Activated naive CD4-positive, alpha-beta T cell treated with anti-CD3 and anti-CD28 coated beads, Interleukin-2, amount 50 U/mL, for 72 hours (primary cell): ENCODE measurements around the gene LRRC36. TPM values are rescaled to one million over a fixed set of nuclear protein-coding genes. Genes with fewer than 3 reads are reported as not detected.

ENCODE experiments used
- ATAC-seq, 2 donors: fragments of 150-1000 bp; cut with Tn5 transposase; 2 replicates each; pipeline ENCODE4 v1.10.0; 2021; ENCODE audit warnings: mild to moderate bottlenecking in 2 of 2, moderate library complexity in 2 of 2
- DNase-seq, 2 donors: peaks; one replicate each; pipeline ENCODE4 v3.0.0; 2021 to 2022; ENCODE audit warnings: low spot score in 2 of 2
- H3K27ac Mint-ChIP-seq, 2 donors: one replicate each; pipeline ENCODE4 v1.8.0; 2022; ENCODE audit warnings: mild to moderate bottlenecking in 2 of 2, mixed read lengths in 2 of 2
- H3K36me3 Mint-ChIP-seq, 2 donors: one replicate each; pipeline ENCODE4 v1.8.0; 2022; ENCODE audit warnings: mixed read lengths in 2 of 2
- H3K9me3 Mint-ChIP-seq, 2 donors: one replicate each; pipeline ENCODE4 v1.8.0; 2022; ENCODE audit warnings: mixed read lengths in 2 of 2
- total RNA-seq, 2 donors: library from RNA; stranded (reverse); gene quantifications; one replicate each; pipeline ENCODE4 v1.2.3, GENCODE V29; 2022

Gene LRRC36
- total RNA-seq, 2 donors from 2014 or later = 0.57 to 1.9 TPM

DNA sequence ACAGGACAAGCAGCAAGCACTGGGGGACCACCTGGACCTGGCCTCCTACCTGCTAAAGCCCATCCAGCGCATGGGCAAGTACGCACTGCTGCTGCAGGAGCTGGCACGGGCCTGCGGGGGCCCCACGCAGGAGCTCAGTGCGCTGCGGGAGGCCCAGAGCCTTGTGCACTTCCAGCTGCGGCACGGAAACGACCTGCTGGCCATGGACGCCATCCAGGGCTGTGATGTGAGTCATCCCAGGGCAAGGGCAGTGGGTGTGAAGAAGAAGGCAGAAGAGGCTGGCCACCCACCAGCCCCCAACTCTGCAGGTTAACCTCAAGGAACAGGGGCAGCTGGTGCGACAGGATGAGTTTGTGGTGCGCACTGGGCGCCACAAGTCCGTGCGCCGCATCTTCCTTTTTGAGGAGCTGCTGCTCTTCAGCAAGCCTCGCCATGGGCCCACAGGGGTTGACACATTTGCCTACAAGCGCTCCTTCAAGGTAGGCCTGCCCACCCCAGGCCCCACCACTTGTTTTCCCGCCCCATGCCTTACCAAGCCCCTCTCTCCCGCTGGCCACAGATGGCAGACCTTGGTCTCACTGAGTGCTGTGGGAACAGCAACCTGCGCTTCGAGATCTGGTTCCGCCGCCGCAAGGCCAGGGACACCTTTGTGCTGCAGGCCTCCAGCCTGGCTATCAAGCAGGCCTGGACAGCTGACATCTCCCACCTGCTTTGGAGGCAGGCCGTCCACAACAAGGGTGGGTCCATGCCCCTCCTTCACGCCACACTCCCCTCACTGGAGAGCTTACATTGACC lies 40.0 kb upstream of the LRRC36 start:
- ATAC-seq = no peak
- H3K9me3 Mint-ChIP-seq = no peaks in the 10 kb centered on the region
- no peaks in the 10 kb centered on the region for H3K36me3 Mint-ChIP-seq

DNA sequence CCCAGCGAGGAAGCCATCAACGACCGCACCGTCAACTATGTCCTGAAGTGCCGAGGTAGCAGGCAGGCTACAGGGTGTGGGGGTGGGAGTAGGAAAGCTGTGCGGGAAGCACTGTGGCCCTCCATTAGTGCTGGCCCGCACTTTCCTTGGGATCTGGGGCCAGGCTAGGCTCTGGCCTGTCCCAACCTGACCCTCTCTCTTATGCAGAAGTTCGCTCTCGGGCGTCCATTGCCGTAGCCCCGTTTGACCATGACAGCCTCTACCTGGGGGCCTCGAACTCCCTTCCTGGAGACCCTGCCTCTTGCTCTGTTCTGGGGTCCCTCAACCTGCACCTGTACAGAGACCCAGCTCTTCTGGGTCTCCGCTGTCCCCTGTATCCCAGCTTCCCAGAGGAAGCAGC lies 38.7 kb upstream of the LRRC36 start:
- DNase-seq (no peak), ATAC-seq (no peak)
- Mint-ChIP-seq H3K9me3 (no peaks in the 10 kb centered on the region), H3K36me3 (no peaks in the 10 kb centered on the region), H3K27ac (no peak overlapping the region)

More for the DNA sequence above, 40.0 kb upstream of the LRRC36 start:
- H3K27ac Mint-ChIP-seq = peak overlapping the region in 1 of 2 donors; percentile 77
- DNase-seq = no peak

DNA sequence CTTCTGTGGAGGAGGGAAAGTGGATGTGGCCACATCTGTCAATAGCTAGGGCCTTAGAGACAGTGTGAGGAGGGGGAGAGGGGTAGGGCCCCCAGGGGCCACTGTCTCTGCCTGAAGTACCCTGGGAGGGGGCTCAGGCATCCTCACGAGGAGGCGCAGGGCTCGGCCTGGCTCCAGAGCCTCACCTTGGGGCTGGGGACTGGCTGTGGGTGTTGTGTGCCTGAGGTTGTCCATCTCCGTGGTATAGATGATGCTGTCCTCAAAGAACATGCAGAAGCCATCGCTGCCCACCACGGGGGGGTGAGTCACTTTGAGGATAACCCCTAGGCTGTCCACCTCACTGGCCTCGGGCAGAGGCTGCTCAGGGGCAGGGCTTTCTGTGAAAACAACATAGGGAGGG lies 35.2 kb upstream of the LRRC36 start:
- Mint-ChIP-seq H3K9me3 (no peaks in the 10 kb centered on the region), H3K27ac (no peak overlapping the region), H3K36me3 (no peaks in the 10 kb centered on the region)
- no peak for ATAC-seq
- DNase-seq = no peak

DNA sequence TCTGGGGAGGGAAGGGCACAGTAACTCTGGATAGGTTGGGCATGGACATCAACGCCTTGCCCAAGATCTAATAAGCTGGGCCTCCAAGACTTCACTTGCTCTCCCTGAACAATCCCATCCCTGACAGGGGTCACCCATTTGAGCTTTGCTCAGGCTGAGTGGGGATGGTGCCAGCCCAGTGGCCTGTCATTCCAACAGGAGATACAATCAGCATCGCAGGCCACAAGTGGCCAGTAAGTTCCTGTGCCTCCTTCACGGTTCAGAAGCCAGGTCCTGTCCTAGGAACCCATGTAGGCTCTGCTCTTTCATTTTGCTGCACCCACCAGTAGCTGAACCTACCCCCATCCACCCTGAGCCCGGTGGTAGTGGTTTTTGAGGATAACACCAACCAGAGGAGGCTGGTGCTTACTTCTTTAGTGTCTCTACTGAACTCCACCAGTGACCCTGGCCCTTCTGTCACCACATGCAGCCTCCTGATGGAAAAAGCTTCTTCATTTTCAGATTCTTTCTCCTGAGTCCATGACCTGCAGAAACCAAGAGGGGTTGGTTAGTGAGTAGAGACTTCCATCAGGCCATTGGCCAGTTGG lies 32.4 kb upstream of the LRRC36 start:
- Mint-ChIP-seq H3K27ac (peak overlapping the region in 1 of 2 donors; percentile 15), H3K9me3 (no peaks in the 10 kb centered on the region), H3K36me3 (no peaks in the 10 kb centered on the region)
- no peak for DNase-seq
- ATAC-seq = no peak

DNA sequence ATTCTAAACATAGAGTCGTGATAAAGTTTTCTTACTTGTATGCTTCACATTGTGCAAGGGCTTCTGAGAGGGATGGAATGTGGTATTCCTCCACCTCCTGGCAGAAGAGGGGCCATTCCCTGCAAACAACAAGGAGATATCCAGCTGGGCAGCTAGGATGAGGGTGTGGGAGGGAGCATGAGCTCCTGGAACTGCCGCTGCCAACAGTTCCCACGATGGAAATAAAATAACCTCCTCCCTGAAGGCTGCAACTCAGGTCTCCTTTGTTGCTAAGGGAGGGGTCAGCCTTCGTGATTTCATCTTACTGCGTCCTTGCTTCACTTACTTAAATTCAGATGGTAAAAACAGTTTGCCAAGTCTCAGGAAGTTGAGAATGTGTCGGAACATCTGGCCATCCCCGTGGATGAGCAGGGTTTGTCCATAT lies 31.7 kb upstream of the LRRC36 start:
- DNase-seq (no peak), ATAC-seq (no peak)
- Mint-ChIP-seq H3K9me3 (no peaks in the 10 kb centered on the region), H3K36me3 (no peaks in the 10 kb centered on the region), H3K27ac (no peak overlapping the region)

DNA sequence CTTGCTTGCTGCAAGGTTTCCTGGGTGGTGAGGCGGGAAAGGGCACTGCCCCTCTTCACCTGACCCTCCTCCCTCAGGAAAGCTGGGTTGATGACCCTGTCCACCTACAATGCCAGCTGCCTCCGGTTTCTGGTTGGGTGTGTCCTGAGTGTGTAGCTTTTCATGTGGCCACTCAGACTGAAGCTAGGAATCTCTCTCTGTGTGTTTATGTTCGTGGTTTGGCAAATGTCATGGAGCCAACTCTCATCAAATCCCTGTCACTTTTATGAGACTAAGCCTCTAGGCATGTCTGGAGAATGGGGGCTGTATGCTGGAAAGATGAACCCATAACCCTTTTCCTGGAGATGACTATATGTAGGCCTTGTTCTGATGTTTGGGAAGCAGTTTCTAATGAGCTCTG lies 30.2 kb upstream of the LRRC36 start:
- ATAC-seq = no peak
- no peak for DNase-seq
- no peaks in the 10 kb centered on the region for H3K36me3 Mint-ChIP-seq
- H3K27ac Mint-ChIP-seq = no peak overlapping the region
- H3K9me3 Mint-ChIP-seq = no peaks in the 10 kb centered on the region

DNA sequence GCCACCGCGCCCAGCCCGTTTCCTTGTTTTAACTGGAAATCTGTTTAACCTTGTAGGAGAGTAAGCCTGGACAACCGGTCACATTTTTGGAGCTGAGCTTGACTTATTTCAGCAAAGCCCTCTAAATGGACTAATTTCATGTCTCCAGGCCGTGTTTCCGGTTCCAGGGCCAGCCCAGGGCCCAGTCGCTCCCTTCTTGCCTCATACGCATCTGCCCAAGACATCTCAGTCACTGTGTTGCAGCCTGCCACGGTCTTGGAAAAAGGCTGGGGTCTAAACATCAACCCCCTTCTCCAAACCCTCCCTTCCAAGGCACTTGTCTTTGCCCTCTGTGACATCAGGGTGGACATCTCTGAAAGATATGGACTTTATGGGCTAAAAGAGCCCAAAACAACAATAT lies 28.3 kb upstream of the LRRC36 start:
- no peaks in the 10 kb centered on the region for H3K36me3 Mint-ChIP-seq
- H3K27ac Mint-ChIP-seq = peak overlapping the region in 1 of 2 donors; percentile 2
- H3K9me3 Mint-ChIP-seq = no peaks in the 10 kb centered on the region
- DNase-seq (no peak), ATAC-seq (no peak)

DNA sequence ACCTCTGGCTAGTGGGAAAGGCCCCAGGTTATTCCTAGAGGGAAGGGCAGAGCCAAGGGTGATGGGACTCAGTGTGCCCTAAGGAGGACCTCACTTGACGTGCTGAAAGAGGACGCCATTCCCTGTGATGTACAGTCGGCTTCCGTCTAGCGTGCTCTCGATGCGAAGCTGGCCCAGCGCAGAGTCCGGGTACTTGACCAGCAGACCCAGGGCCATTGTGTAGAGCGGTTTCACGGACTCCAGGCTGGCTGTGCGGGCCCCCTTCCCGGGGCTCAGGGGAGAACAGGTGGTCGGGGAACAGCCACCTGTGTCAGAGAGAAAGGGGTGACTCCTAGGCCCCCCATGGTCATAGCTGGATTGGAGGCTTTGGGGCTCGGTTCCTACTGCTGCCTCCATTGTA lies 27.3 kb upstream of the LRRC36 start:
- no peaks in the 10 kb centered on the region for H3K36me3 Mint-ChIP-seq
- ATAC-seq = no peak

DNA sequence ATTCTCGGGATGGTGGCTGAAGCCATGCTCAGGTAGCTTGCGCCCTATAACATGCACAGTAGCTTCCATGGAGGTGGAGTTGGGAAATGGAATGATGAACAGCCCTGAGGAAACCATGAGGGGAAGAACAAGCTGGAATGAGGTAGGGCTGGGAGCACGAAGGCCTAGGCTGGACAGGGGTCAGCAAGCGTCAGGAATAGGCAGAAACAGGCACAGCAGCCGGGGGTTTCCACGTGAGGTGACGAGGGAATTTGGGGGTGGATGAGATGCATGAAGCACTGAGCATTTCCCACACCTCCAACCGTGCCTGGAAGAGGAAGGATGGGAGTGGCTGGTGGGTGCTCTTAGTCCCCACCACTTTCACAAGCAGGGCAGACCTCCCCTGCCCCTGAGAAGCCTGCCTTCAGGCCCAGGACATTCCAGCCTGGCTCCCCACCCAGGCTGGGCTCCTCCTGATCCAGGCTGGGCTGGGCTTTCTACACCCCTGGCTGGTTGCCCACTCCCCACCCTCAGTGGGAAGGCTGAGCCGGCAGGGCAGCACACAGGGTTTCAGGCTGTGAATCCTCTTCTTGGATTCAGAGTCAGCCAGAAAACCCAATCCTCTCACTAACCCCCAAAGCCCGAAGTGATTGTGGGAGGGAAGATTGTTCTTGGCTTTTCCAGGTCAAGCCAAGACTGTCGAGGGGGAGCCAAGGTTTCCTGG lies 25.4 kb upstream of the LRRC36 start:
- DNase-seq (no peak), ATAC-seq (no peak)
- no peaks in the 10 kb centered on the region for H3K9me3 Mint-ChIP-seq
- no peaks in the 10 kb centered on the region for H3K36me3 Mint-ChIP-seq
- peak overlapping the region; percentile 24 to 38 for H3K27ac Mint-ChIP-seq

More for the DNA sequence above, 27.3 kb upstream of the LRRC36 start:
- DNase-seq = peak in 1 of 2 donors; percentile 45
- Mint-ChIP-seq H3K27ac (peak overlapping the region in 1 of 2 donors; percentile 22), H3K9me3 (no peaks in the 10 kb centered on the region)

DNA sequence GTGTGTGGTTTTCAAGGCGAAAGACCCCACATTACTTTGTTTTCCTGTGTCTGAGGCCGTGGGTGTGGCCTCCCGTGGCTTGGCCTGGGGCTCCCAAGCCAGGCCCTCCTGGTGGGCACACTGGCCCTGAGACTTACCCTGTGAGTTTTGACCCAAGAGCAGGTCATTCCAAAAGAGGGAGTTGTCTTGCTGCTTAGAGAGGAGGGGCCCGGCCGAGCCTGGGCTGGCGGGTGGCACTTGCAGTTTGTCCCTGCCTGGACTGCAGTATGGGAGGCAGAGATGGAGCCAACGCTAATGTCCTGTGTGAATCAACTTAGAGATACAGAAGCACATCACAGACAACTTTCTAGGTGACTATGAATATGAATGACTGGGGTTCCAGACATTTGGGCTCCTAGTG lies 24.5 kb upstream of the LRRC36 start:
- H3K36me3 Mint-ChIP-seq = no peaks in the 10 kb centered on the region
- H3K9me3 Mint-ChIP-seq = no peaks in the 10 kb centered on the region
- H3K27ac Mint-ChIP-seq = peak overlapping the region; percentile 6 to 8
- DNase-seq (no peak), ATAC-seq (no peak)

DNA sequence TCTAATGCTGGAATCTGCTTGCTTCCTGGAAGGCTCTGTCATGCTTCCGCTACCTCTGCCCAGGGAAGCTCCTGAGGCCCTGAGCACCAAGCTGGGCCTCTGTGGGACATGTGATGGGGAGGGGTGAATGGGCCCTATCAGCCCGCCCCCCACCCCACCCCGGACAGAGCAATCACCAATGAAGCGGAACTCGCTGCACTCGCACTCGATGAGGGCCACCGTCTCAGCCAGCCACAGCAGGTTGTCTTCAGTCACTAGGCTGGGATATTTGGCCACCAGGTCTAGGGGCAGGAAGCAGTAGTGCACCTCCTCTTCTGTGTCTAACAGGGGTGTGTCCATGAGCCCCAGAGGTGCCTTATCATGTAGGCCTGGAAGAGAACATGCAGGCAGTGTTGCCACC lies 23.6 kb upstream of the LRRC36 start:
- no peaks in the 10 kb centered on the region for H3K36me3 Mint-ChIP-seq
- no peaks in the 10 kb centered on the region for H3K9me3 Mint-ChIP-seq
- H3K27ac Mint-ChIP-seq = no peak overlapping the region
- ATAC-seq (no peak), DNase-seq (no peak)

DNA sequence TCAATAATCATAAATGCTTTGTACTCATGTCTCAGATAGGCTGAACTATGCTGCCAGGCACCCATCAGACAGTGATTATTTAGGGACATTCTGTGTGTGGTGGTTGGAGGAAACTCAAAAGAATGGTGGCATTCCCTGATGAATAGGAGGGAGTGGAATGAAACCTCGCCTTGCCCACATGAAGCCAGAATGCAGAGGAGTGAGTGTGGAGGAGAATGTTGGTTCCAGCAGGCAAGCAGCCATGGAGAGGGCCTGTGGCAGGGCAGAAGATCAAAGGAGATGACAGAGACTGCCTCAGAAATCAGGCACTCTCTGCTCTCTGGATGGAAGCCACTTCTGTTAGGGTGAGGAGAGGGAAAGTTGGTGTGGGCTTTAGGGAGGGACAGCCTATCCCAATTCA lies 22.6 kb upstream of the LRRC36 start:
- ATAC-seq (no peak), DNase-seq (no peak)
- Mint-ChIP-seq H3K27ac (peak overlapping the region in 1 of 2 donors; percentile 49), H3K9me3 (peaks cover 0 to 6% of the 10 kb centered on the region in 2 donors), H3K36me3 (peaks cover 0 to 10% of the 10 kb centered on the region in 2 donors)

DNA sequence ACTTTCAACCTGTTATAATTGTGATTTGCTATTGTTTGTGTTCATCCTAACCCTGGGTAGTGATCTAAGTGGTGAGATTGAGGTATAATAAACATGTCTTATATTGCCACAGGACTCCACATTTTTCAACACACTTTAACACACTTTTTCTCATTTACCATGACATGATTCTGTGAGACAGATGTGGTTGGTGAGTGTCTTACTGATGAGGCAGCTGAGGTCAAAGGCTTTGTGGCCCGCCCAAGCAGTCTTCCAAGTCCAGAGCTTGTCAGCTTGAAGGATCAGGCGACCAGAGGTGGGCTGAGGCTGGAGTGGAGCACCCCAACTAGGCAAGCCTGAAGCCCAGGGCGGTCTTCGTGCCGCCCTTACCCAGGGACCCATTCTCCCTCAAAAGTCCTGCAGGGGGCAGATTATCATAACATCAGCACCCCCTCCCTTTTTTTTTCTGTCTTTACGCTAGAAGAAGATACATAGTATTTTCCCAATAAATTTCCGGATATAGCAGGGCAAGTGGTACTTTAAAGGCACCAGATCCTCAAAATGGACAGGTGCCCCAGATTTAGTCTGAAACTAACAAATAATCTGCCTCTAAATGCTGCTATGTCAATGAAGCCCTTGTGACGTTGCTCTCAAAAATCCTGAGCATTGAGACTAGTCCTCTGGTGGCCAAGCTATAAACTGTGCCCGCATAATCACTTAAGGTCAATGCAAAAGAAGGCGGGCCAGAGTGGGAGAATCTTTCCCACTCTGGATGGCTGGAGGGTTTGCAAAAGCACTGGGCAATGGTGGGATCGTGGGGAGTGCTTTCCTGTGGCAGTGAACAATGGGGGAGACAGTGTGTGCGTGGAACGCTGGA lies 21.2 kb upstream of the LRRC36 start:
- Mint-ChIP-seq H3K9me3 (peaks cover 0 to 9% of the 10 kb centered on the region in 2 donors), H3K27ac (no peak overlapping the region), H3K36me3 (peaks cover 0 to 22% of the 10 kb centered on the region in 2 donors)
- ATAC-seq = no peak
- DNase-seq = no peak

DNA sequence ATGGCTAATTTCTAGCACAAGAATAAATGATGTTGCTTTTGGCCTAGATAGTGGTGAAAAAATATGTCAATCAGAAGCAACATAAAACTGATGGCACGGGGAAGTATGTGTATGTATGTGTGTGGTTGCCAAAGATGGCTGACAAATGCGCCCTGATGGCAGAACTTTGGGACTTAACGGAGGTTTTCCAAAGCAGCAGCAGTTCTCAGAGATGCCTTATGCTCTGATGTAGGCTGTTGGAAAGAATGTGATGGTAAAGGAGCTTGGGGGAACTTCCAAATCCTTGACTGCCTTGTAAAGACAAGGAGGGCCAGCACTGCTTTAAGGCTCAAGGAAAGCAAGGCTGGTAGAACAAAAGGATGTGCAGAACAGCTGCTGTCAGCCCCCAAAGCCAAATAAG lies 16.1 kb upstream of the LRRC36 start:
- DNase-seq = no peak
- Mint-ChIP-seq H3K9me3 (peaks cover 3 to 13% of the 10 kb centered on the region in 2 donors), H3K36me3 (peaks cover 0 to 29% of the 10 kb centered on the region in 2 donors), H3K27ac (peak overlapping the region; percentile 92 to 98)
- ATAC-seq = no peak

DNA sequence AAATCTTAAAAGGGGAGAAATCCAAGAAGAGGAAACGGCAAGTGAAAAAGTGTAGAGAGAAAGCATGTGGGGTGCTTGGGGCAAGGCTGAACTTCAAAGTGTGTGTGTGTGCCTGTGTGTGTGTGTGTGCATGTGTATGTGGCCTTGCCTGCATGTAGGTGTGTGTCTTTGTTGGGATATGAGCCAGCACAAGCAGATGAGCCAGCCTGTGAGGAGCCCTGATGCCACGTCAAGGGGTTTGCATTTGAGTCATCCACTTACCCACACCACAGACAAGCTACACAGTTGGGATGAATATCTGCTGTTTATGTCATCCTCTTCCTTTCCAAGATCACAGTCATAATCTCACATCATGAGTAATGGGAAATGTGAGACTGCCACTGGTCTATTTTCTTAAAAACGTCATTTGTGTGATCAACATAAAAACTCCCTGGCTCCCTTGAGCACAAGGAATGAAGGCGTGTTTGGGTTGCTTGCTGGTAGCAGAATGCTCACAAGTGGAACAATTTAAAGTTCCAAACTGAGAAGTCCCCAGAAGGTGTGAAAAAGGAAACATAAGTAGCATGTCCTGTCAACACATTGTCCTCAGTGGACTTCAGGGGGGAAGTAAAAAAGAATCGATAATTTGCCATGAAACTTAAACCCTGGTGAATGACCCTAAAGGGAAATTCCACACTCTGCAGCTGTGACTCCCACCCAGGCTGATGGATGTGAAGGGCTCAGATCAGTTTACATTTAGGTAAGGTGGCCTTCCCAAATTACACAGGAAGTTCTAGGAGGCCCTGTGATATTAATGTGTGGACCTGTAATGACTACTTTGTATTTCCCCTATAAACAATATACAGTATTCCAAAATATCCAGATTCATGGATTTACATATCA lies 14.8 kb upstream of the LRRC36 start:
- peak overlapping the region; percentile 92 to 98 for H3K27ac Mint-ChIP-seq
- H3K36me3 Mint-ChIP-seq = peaks cover 0 to 29% of the 10 kb centered on the region in 2 donors
- ATAC-seq (peak; percentile 97 to 98), DNase-seq (peak; percentile 86 to 92)
- peaks cover 3 to 13% of the 10 kb centered on the region in 2 donors for H3K9me3 Mint-ChIP-seq

DNA sequence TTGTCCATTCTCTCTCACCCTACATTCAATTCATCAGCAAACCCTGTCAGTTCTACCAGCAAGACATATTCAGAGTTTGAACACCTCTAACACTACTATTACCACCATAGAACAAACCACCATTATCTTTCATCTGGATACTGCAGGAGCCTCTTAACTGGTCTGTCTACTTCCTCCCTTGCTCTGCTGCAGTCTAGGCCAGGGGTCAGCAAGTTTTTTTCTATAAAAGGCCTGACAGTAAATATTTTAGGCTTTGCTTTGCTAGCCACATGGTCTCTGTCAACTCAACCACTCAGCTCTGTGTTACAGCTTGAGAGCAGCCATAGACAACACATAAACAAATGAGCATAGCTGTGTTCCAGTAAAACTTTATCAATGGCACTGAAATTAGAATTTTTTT lies 13.9 kb upstream of the LRRC36 start:
- ATAC-seq (no peak), DNase-seq (no peak)
- H3K9me3 Mint-ChIP-seq = peaks cover 3 to 13% of the 10 kb centered on the region in 2 donors
- peaks cover 0 to 29% of the 10 kb centered on the region in 2 donors for H3K36me3 Mint-ChIP-seq
- peak overlapping the region; percentile 92 to 98 for H3K27ac Mint-ChIP-seq
